GM19025 (cell line): ENCODE measurements around the gene ABCA1.
"Not testable (repeated sequence)": the region's sequence is repeated elsewhere in the genome, so short reads cannot be mapped to it uniquely, and the experiment has no call there.

ENCODE experiments used
- ATAC-seq: cut with Tn5 transposase; IDR thresholded peaks from one replicate; pipeline ENCODE4 v1.9.1; 2021; ENCODE audit warnings: mild to moderate bottlenecking, low read depth, moderate library complexity; ENCODE audit not compliant: unreplicated experiment

Gene ABCA1

DNA sequence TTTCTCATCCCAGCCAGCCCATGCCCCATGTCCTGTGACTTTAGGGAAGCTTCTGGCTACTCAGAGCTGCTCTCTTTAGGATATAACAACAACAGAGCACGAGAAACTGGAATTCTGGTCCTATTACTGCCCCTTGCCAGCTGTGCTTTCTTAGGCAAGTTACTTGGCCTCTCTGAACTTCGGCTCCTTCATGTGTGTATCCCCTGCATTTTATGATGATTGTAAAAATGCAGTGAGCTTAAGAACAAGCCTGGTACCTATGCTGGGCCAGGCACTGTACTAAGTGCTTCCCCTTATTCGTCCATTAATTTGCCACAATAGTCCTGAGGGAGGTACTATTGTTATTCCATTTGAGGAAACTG is 54.5 kb downstream of the ABCA1 start:
- ATAC-seq, result no peak

DNA sequence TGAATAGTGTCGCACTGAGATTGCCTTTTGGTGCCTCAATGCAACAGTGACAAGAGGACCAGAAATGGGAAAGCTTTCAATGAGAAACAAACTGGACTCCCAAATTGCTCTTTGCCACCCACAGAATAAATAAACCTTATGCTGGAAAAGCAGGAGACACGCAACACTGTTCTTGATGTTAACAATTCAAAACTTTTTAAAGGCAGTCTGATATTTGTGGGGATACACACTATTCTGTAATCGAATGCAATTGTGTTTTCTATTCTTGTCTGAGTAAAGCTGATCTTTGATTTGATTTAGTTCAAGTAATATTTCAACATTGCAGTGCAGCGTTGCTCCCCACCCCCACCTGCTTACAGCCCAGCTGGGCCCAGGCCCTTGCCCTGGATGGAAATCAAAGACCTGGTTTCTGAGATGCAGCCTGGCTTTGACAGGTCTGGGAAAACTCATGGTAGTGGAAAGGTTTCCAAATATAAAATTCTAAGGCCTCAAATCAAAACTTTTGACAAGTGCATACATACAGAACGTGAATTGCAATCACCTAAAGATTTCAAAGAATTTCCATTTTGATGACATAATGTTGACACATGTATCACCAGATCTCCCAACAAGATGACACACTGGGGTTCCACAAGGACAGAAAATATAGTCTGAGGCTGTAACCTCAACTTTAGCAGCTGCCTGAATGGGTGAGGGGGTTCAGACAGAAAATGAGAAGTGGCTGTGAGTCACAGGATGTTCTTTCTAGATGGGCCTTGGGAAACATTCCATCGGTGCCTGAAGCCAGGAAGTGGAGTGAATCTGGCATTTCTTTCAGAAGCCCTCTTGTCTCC is 55.1 kb downstream of the ABCA1 start:
- no peak for ATAC-seq

DNA sequence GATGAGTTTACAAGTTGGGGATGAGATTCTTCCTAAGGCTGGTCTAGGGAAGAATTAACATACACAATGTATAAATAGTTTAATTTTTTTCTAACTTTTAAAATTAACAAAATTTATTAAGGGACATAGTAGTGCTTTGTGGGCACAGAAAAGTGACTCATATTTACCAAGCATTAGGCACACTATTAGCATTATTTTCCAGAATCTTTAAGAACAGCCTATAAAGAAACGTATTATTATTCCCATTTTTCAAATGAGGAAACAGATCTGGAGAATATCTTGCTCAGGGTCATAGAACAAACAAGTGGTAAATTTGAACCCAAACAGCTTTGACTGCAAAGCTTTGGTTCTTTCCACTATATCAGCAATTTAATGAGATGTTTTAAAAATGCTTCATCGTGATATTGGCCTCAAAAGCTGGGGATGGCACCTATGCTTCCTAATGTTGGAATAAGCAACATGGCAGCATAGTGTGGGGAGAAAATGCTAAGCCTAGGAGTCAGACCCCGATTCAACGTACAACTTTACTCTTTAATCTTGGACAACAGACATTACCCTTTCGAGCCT is 55.9 kb downstream of the ABCA1 start:
- ATAC-seq, result no peak

- no peak for ATAC-seq
Observed at GRCh38 chr9:104869811-104870210, 58.1 kb downstream of the ABCA1 start.

DNA sequence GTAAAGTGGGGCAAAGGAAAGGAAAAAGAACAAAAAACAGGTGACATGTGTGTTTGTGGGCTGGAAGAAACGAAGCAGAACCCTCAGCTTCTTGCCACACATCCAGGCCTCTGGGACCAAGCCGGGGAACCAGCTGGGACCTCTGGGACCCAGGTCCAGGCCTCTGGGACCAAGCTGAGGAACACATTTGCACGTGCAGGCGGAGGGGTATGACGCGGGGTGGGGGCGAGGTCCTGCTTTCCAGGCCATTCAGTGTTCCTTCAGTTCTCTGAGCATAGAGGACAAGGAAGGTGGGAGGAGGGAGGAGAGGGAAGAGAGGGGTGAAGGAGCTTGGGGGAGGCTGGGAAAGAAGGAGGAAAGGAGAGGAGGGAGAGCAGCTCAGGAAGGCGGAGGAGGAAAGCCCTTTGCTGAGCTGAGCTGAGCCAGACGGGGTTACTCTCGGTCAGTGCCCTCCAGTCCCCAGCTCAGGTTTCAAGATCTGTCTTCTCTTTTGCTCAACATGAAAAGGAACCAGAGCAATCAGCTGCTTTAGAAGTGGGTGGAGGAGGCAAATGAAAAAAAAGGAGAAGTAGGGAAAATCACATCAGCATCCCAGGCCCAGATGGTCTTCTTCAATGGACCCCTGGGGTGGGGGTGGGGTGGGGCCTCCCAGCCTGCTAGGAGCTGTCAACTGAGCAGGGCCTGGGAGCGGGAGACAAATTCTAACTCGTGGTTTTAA is 59.1 kb downstream of the ABCA1 start:
- ATAC-seq, result peak; percentile 67

DNA sequence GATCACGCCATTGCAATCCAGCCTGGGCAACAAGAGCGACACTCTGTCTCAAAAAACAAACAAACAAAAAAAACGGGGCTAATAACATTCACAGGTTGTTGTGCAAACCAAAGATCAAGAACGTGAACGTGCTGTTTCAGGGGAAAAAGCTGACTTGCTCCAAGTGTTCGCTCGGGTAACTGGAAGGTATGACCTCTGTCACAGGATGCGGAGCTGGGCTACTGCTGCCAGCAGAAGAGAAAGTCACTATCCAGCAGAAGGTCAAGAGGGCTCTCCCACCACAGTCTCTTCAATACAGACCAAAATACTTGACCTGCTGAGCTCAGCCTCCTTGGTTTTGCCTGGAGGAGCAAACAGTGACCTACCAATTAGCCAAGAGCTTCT is 59.7 kb downstream of the ABCA1 start:
- no peak for ATAC-seq

DNA sequence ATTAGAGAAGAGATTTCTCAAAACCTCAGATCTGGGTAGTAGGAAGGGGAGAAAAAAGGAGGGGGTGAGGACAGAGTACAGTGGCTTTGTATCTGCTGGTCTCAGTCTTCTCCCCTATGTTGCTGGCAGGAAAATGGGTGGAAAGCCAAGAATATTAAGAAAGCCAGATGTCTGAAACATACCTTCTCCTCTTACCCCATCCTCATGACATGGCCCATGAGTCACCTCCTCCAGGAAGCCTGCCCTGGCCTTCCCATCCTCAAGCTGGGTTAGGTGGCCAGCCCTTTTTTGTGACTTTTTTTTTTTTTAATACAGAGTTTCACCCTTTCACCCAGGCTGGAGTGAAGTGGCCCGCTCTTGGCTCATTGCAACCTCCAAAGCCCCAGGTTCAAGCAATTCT is 61.8 kb downstream of the ABCA1 start:
- no peak for ATAC-seq

DNA sequence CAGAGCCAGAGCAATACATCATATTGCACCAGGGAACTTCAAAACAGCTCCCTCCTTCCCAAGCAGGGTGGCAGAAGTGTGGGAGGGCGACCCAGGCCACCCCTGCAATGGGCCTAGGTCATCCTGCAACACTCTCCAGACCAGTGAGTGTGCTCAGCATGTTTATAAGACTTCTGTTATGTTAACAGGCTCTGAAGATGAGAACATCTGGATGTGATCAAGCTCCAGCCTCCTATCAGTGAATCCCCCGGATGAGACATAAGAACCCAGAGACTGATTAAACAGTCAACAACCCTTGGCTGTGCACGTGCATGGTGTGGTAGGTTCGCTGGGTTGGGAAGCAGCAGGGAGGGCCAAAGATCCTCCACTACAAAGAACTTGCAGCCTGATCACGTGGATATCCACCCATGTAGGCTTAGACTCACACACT is 63.3 kb downstream of the ABCA1 start:
- ATAC-seq, result no peak

DNA sequence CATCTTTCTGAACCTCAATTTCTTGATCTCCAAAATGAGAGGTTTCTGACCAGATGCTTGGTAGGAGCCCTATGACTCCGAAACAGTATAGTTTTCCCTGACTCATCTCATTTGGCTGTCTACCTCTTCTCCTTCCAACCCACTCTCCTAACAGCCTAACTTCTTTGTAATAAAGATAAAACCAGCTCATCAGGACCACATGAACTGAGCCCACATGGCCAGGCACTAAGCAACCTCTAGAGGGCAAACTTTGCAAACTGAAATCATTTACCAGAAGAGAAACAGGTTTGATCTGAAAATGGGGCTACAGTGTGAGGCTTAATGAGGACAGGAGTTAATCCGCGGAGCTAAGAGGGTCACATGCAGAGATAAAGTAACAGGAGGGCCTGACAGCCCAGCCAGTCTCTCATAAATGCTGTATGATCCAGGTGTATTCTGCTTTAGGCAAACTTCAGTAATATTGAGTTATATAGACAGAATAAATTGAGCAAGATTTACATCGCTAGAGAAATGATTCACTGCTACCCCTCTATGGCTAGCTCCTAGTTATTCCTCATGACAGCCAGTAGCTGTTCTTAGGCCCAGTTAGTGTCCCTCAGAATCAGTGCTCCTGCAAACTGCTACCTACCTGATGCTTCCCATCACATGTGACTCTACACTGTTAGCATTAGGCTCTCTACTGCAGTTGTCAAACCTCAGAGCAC is 64.6 kb downstream of the ABCA1 start:
- no peak for ATAC-seq

DNA sequence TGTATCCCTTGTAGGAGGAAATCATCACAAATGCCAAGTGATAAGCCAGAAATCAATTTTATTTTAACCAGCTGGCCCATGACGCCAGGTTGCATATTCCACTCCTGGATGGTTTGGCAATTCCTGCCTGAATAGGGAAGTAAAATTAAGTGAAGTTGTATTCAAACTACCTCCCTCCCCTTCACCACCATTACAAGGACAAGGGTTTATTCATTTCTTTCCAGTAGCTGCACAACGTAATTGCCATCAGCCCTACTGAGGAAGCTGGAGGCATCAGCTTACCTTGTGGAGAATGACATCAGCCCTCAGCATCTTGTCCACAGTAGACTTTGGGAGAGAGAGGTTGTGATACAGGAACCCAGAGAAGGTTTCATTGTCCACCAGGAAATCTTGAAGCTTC is 66.6 kb downstream of the ABCA1 start:
- ATAC-seq, result no peak

DNA sequence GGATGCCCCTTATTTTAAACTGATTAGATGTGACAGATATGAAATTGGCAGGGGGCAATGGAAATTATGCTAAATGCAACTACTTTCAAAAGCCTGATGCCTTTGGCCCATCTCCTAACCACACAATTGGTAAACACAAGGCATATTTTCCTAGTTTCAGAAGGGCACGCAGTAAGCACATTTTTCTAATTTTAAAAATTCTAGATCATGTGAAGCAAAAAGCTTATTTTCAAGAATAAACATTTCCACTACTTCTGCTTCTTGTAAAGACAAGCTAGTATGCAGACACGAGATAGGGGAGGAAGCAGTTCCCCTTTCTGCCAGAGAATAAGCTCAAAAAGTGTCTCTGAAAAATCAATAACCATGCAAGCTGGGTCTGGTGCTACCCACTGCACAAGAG is 67.7 kb downstream of the ABCA1 start:
- ATAC-seq, result no peak

- ATAC-seq, result no peak
Observed at GRCh38 chr9:104858846-104859245, 69.1 kb downstream of the ABCA1 start.

DNA sequence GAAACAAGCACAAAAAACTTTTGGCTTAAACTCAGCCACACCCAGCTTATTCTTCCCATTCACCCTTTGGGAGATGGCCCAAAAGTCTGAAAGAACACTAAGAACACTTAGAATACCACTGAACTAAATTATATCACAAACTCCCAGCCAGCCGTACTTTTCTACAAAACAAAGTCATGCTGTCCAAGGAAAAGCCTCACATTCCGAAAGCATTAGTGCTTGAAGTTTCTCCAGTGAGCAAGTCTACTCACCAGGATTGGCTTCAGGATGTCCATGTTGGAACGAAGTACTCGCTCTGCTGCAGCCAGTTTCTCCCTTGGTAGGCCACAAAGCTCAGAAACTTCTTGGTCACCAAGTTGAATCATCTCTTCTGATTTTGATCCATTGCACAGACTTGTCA is 69.7 kb downstream of the ABCA1 start:
- no peak for ATAC-seq

DNA sequence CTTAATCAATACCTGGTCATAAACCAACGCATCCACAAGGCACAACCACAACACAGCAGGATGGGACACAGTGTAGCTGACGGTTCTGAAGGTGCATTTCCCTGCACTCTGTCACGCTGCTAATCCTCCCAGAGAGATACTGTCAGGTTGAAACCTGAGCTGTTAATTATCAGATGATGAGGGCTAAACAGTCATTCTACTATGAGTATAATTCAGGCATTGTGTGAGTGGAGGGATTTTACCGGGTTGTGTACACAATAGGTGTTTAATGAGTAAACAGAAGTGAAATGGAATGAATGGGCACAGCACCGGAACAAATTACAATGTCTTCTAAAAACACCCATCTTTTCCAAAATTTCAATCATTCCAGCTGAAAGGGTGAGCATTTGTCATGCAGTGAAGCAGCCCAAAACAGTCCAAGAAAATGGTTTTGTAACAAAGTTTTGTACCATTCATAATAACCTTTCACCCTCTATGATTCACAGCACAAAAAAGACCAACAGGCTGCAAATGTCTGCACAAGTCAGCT is 71.5 kb downstream of the ABCA1 start:
- no peak for ATAC-seq

DNA sequence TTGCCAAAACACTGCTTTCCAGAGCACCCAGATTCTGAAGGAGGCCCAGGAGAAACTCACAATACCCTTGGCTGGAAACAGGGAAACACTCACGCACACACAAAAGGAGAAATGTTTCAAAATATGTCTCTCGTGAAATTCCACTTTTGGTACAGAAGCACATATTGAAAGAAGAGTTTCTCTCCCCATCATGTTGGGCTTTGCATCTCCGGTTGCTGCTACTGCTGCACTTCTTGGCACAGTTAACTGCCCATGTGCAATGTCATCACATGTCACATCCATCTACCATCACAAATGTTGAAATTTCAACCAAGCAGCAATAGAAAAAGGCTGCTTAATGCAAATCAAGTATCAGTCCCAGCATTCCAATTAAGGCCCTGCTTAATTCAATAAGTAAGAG is 72.1 kb downstream of the ABCA1 start:
- ATAC-seq, result no peak

GRCh38 chr9:104855258-104855657 is 72.7 kb downstream of the ABCA1 start:
- not testable (repeated sequence) for ATAC-seq

DNA sequence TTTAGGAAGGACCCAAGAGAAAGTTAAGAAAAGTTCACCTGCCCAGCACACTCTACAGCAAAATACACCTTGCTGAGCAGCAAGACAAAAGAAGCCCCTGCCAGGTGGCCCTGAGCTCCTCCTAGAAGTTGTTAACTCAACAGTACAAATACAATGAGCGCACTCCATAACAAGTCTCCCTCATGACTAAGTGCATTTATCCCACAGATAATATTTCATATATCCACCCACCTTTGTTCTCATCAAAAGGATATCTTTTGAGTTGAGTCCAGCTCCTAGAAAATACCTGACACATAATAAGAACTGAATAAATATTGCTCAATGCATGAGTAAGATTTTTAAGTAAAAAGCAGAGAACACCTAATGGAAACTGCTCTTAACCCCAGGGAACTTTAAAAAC is 73.3 kb downstream of the ABCA1 start:
- ATAC-seq, result no peak

- no peak for ATAC-seq
Observed at GRCh38 chr9:104853683-104854082, 74.3 kb downstream of the ABCA1 start.

DNA sequence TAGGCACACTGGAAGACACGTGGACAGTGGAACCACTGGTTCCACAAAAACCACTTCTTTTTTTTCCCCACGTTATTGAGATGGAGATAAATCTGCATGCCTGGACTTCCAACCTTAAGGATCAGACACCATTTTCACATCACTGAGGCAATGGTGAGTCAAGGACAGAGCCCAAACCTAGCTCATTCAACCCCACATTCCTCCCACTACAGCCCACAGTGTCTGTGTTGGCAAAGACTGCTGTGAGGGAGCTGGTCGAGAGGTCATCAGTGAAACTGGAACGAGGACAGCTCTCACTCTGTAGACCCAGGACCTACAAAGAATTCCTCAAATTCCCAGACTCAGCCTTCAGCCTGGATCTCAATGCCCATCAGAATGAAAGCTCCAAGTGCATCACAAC is 74.8 kb downstream of the ABCA1 start:
- ATAC-seq, result no peak

DNA sequence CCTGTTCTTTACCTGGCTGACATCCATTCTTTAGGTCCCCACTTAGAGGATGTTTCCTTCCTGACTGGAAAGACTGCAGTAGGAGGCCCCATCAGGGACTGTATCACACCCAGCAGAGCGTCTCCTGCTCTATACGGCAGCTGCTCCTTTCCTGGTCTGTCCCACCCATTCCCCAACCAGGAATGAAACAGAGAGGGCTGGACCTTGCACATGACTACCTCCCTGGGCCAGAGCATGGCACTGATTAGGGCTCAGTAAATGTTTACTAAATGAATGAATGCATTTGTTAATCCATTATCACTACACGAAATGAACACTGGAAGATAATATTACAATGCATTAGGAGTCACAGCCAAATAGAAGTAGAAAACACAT is 76.4 kb downstream of the ABCA1 start:
- ATAC-seq, result no peak
